Panc1 (cell line): ENCODE data around the gene RUNX3. TPM values are rescaled to one million over a fixed set of nuclear protein-coding genes. Genes with fewer than 3 reads are reported as not detected.

Experiments used
- ATAC-seq: fragments of 200-7000 bp; cut with Tn5 transposase; 2 replicates; pipeline ENCODE4 v1.9.1; 2020; ENCODE audit warnings: mild to moderate bottlenecking, moderate library complexity
- BruUV-seq: library from RNA; stranded (reverse); fragments of 400-500 nt; replicated peaks from 2 replicates; lab custom pipeline; 2021; lab: Mats Ljungman, UMichigan
- CTCF ChIA-PET: fragments of 300-600 bp; sonication (Branson Sonifier 250); formaldehyde crosslinking; loops from one replicate; lab custom pipeline; 2022; ENCODE audit warnings: antibody characterized with exemption; lab: Charles Lee
- POLR2A ChIA-PET: fragments of 300-600 bp; sonication (Branson Sonifier 250); formaldehyde crosslinking; loops from one replicate; lab custom pipeline; 2022; ENCODE audit warnings: antibody characterized with exemption; lab: Charles Lee
- DNase-seq: peaks from one replicate; pipeline ENCODE4 v3.0.0-alpha.2; 2010; ENCODE audit warnings: low read depth, low spot score
- H3K27ac ChIP-seq: 2 replicates; pipeline ENCODE4 v1.5.1; 2011; ENCODE audit warnings: mild to moderate bottlenecking, low read length, inconsistent platforms
- H3K27me3 ChIP-seq: fragments of 200-500 bp; sonication (Bioruptor generic); 2 replicates; pipeline ENCODE4 v1.6.0; 2014; ENCODE audit warnings: low read length, inconsistent platforms; ENCODE audit not compliant: control insufficient read depth, insufficient read depth
- H3K36me3 ChIP-seq: fragments of 200-500 bp; sonication (Bioruptor generic); 2 replicates; pipeline ENCODE4 v1.5.1; 2014; ENCODE audit warnings: inconsistent platforms, mild to moderate bottlenecking, low read length, moderate library complexity; ENCODE audit not compliant: control insufficient read depth, insufficient read depth
- H3K4me1 ChIP-seq: 2 replicates; pipeline ENCODE4 v1.5.1; 2011; ENCODE audit warnings: inconsistent platforms, mild to moderate bottlenecking, low read length, moderate library complexity; ENCODE audit not compliant: control insufficient read depth, insufficient read depth
- H3K4me3 ChIP-seq, 2 experiments: 2 replicates each; pipeline ENCODE4 v1.5.1; 2011 to 2012; ENCODE audit warnings: low read depth in 2 of 2, low read length in 2 of 2, mild to moderate bottlenecking in 2 of 2, inconsistent platforms in 1 of 2, moderate library complexity in 1 of 2
- H3K9me3 ChIP-seq: fragments of 200-500 bp; sonication (Bioruptor generic); 2 replicates; pipeline ENCODE4 v1.5.1; 2014; ENCODE audit warnings: low read depth, mild to moderate bottlenecking, inconsistent platforms, low read length, moderate library complexity; ENCODE audit not compliant: control insufficient read depth, insufficient read depth
- CTCF ChIP-seq: fragments of 450-650 bp; IDR thresholded peaks from 2 replicates; pipeline ENCODE4 v1.5.1; 2017; ENCODE audit warnings: mild to moderate bottlenecking
- POLR2AphosphoS5 ChIP-seq: IDR thresholded peaks from 2 replicates; pipeline ENCODE4 v1.6.1; 2012; ENCODE audit warnings: mild to moderate bottlenecking, low read depth, low read length, moderate library complexity
- REST ChIP-seq, 2 experiments: IDR thresholded peaks; 2 replicates each; pipeline ENCODE4 v1.6.1; 2011 to 2012; ENCODE audit warnings: low read depth in 2 of 2, control low read depth in 1 of 2, low read length in 1 of 2, mild to moderate bottlenecking in 1 of 2, moderate library complexity in 1 of 2; ENCODE audit not compliant: insufficient read depth in 1 of 2
- SIN3A ChIP-seq: IDR thresholded peaks from 2 replicates; pipeline ENCODE4 v1.6.1; 2012; ENCODE audit warnings: low read depth, mild to moderate bottlenecking, low read length, moderate library complexity, borderline replicate concordance; ENCODE audit not compliant: insufficient read depth
- TCF7L2 ChIP-seq: IDR thresholded peaks from 2 replicates; pipeline ENCODE4 v1.6.1; 2011; ENCODE audit warnings: mild to moderate bottlenecking, low read depth, low read length, inconsistent platforms
- in situ Hi-C: cut with HindIII; loops from 2 replicates; pipeline ENCODE4 v1.10.0; 2016; ENCODE audit warnings: low sequenced_read_pairs, low pct_unique_long_range_greater_than_20kb
- intact Hi-C: fragments of 100-400 bp; cut with micrococcal nuclease; formaldehyde crosslinking; loops from one replicate; pipeline ENCODE4 v1.10.0; 2022; ENCODE audit not compliant: unreplicated experiment
- total RNA-seq: library from RNA; stranded (reverse); gene quantifications from one replicate; pipeline ENCODE4 v1.2.1, GENCODE V29; 2021; ENCODE audit not compliant: unreplicated experiment

Gene RUNX3
- total RNA-seq, 1 experiment from 2014 or later: 0.10 TPM

- no peak for TF ChIP-seq POLR2AphosphoS5
- no peak for TF ChIP-seq TCF7L2
- no peak for TF ChIP-seq SIN3A
- TF ChIP-seq CTCF: no peak
- TF ChIP-seq REST (IDR thresholded peaks at IDR 0.05; ENCODE audit: insufficient read depth in 1 of 2, low read depth in 2 of 2, low read length in 1 of 2): no peak
- intact Hi-C loops (no loop called here), in situ Hi-C loops (no loop called here)
- no peak overlapping the region for H3K4me3 ChIP-seq
- no peak overlapping the region for H3K27ac ChIP-seq
- CTCF ChIA-PET: interaction anchor here (0.7 to 1.2 kb wide), 4 partner anchors 29 to 168 kb away, joined by 3 read pairs; no protein-coding TSS in a partner anchor
- no peaks in the 10 kb centered on the region for H3K9me3 ChIP-seq
- POLR2A ChIA-PET: no interaction called here
- H3K27me3 ChIP-seq: no peaks in the 10 kb centered on the region; the same call in 1 of the 2 replicates
- BruUV-seq: no TSS peak
- peaks cover 5% of the 10 kb centered on the region; the same call in 1 of the 2 replicates for H3K36me3 ChIP-seq
- DNase-seq (no peak), ATAC-seq (no peak)
- no peaks in the 10 kb centered on the region for H3K4me1 ChIP-seq
Measured at GRCh38 chr1:24933468-24933867, 3.4 kb upstream of the RUNX3 start.

- TF ChIP-seq TCF7L2 (no peak), SIN3A (no peak), POLR2AphosphoS5 (no peak), CTCF (no peak), REST (IDR thresholded peaks at IDR 0.05; ENCODE audit: insufficient read depth in 1 of 2, low read depth in 2 of 2, low read length in 1 of 2) (no peak)
- ChIA-PET CTCF (interaction anchor here (0.7 to 1.2 kb wide), 3 partner anchors 12 to 169 kb away, joined by 3 read pairs; no protein-coding TSS in a partner anchor), POLR2A (no interaction called here)
- Histone ChIP-seq H3K27ac (no peak overlapping the region), H3K27me3 (no peaks in the 10 kb centered on the region; the same call in 1 of the 2 replicates), H3K36me3 (peaks cover 5% of the 10 kb centered on the region; the same call in 1 of the 2 replicates), H3K4me3 (no peak overlapping the region; a peak in 1 of 4 replicates), H3K4me1 (no peaks in the 10 kb centered on the region), H3K9me3 (no peaks in the 10 kb centered on the region)
- BruUV-seq: no TSS peak
- DNase-seq (no peak), ATAC-seq (no peak)
- intact Hi-C loops (no loop called here), in situ Hi-C loops (no loop called here)
Measured at GRCh38 chr1:24932725-24933294, 2.7 kb upstream of the RUNX3 start.
